Heart right ventricle (tissue), 16 donors: ENCODE results near the gene SPAG8. TPM values are rescaled to one million over a fixed set of nuclear protein-coding genes. Genes with fewer than 3 reads are reported as not detected.

Source experiments
- ATAC-seq, 8 donors: fragments of 200-7000 bp; cut with Tn5 transposase; one replicate each; pipeline ENCODE4 v1.9.1; 2020; ENCODE audit warnings: mild to moderate bottlenecking in 8 of 8, moderate library complexity in 8 of 8, moderate number of reproducible peaks in 1 of 8
- DNase-seq, 2 donors: peaks; one replicate each; pipeline ENCODE4 v3.0.0-alpha.2; 2020
- H3K27ac ChIP-seq, 10 donors: fragments of 200-600 bp; sonication (generic) in 2 of 10; one replicate each; pipeline versions ENCODE4 v1.5.0 to v1.8.0; 2020 to 2022; ENCODE audit warnings: mild to moderate bottlenecking in 3 of 10
- H3K27me3 ChIP-seq, 7 donors: fragments of 200-600 bp; one replicate each; pipeline ENCODE4 v1.8.0; 2021 to 2022; ENCODE audit warnings: mild to moderate bottlenecking in 2 of 7
- H3K36me3 ChIP-seq, 9 donors: fragments of 200-600 bp; sonication (generic) in 1 of 9; one replicate each; pipeline versions ENCODE4 v1.5.0 to v1.8.0; 2020 to 2022; ENCODE audit warnings: mild to moderate bottlenecking in 2 of 9
- H3K4me1 ChIP-seq, 9 donors: fragments of 200-600 bp; sonication (generic) in 1 of 9; one replicate each; pipeline versions ENCODE4 v1.5.0 to v1.8.0; 2020 to 2022; ENCODE audit warnings: mild to moderate bottlenecking in 4 of 9
- H3K4me3 ChIP-seq, 10 donors: fragments of 200-600 bp; sonication (generic) in 2 of 10; one replicate each; pipeline versions ENCODE4 v1.5.0 to v1.8.0; 2020 to 2022; ENCODE audit warnings: mild to moderate bottlenecking in 7 of 10, moderate library complexity in 2 of 10
- H3K9me3 ChIP-seq, 11 donors: fragments of 200-600 bp in 10 of 11; sonication (generic) in 2 of 11; one replicate each; pipeline versions ENCODE4 v1.5.0 to v1.8.0; 2013 to 2022; ENCODE audit warnings: mild to moderate bottlenecking in 2 of 11, control low read depth in 1 of 11, moderate library complexity in 1 of 11
- WGBS, 2 donors: extraction: QIAGEN DNeasy Blood & Tissue Kit; methylation state at CpG; one replicate each; pipeline ENCODE4 v1.1.7; 2013; ENCODE audit warnings: inconsistent platforms in 1 of 2; 5-methylcytosine and 5-hydroxymethylcytosine counted together
- intact Hi-C, 10 donors: fragments of 100-400 bp; cut with DNase I; formaldehyde crosslinking; loops; one replicate each; pipeline versions ENCODE4 v1.11.1 to v1.14.2; 2022
- polyA plus RNA-seq, 2 donors: library from polyadenylated mRNA; stranded (reverse); fragments of 200-250 nt; gene quantifications; one replicate each; pipeline ENCODE4 v1.2.3, GENCODE V29; 2013
- total RNA-seq, 10 donors: library from RNA; stranded (reverse); fragmentation: NEBNext Ultra II Directional in 3 of 10; extraction: Animal tissue kit (Norgen Biotek cat#: 25700) in 3 of 10; gene quantifications; one replicate each; pipeline versions ENCODE4 v1.2.1 to v1.2.4, GENCODE V29; 2021 to 2023
- TF ChIP-seq, protein P1 (sequence below), 9 donors: fragments of 200-600 bp; sonication (generic) in 2 of 9; IDR thresholded peaks; one replicate each; pipeline versions ENCODE4 v1.5.0 to v1.8.0; 2021 to 2022; ENCODE audit warnings: antibody characterized with exemption in 9 of 9, mild to moderate bottlenecking in 5 of 9, moderate library complexity in 1 of 9
- donor health status: Arrhythmogenic right ventricular cardiomyopathy.
- donor health status: ischemic (EF 13 %, LVEDD 7.1; RV severe dilation, severe dysfunction).
- donor health status: healthy with polysubstance abuse.
- donor health status: DM: no; HTN: yes; CAD: no.
- donor health status: DM: no; HTN: no; CAD: no.
- donor health status: ischemic (EF 25% LVEDD 6.9; RV normal size, moderate dysfunction).
- donor health status: ischemic (EF 25% LVEDD 5.7; RV mildly dilated, moderate dysfunction).
- donor health status: healthy.
- donor health status: DM: yes; HTN: yes; CAD: no.
- donor health status: Ischemic cardiomyopathy.
- donor health status: ischemic (EF 35%, LVEDD 5.7; RV mildly dilated, moderate dysfunction).
- donor health status: nonischemic (EF 11% LVEDD 7.7; RV severe dilation, severe dysfunction).
- donor health status: DM: yes; HTN: yes; CAD: no.
- donor health status: PGD.
- donor health status: ischemic (EF 29% LVEDD 5.4; RV normal size, mild dysfunction).
- donor health status: nonischemic (EF 23%, LVEDD 6.1; RV moderate dilation, normal function).

SPAG8 gene
- total and polyA plus RNA-seq, 12 donors: 0.84 to 6.0 (median 2.9) TPM

DNA sequence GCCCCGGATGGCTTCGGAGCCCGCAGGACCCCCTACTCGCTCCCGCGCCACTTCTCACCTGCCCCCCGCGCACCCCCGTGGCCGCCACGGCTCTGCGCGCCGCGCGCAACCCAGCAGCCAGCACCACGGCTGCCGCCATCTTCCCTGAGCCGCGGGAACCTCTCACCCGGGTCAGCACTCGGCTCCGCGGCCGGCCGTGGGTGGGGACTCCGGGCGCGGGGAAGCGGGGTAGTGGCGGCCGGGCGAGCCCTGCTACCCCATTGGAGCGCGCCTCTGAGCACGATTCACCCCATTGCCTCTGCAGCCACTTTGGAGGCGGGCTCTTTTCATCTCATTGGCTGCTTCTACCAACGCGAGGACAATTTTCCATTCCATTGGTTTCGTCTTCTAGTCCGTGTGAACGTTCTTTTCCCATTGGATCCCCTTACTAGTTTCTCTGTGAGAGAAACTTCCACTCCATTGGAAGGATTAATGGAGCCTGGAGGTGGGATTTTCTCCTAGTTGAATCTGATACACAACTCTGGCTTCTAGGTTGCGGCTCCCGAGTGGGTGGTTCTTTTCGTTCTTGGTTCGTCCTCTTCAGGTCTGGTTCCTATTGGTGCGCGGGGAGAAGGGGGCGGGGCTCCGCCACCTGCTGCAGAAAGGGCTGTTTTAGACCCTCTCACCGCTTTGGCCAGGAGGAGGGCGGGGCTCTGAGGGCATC, 2.9 kb upstream of the SPAG8 start, which contains the start of gene HINT2:
Gene HINT2 (minus strand): TSS at position 202 of the 703 bp plus-strand sequence. CDS start 63 bp downstream, at position 139.
- intact Hi-C loops: loop anchor here in 5 of 10 donors (1.0 to 10.0 kb wide), 6 partner anchors 24 to 160 kb away; partner anchors contain the start of genes CCDC107 (in 4 of the 5), RMRP (in 4 of the 5), SIT1 (in 2 of the 5) and CREB3 (in 1 of the 5)
- peak within 1 kb of the TSS; percentile 81 to 99 (median 94) for H3K4me3 ChIP-seq
- 0 to 1% methylated on average over 45 to 52 of the region's 52 CpGs for WGBS, 2 donors
- H3K9me3 ChIP-seq: no peaks in the 10 kb centered on the region
- TF ChIP-seq, protein P1, sequence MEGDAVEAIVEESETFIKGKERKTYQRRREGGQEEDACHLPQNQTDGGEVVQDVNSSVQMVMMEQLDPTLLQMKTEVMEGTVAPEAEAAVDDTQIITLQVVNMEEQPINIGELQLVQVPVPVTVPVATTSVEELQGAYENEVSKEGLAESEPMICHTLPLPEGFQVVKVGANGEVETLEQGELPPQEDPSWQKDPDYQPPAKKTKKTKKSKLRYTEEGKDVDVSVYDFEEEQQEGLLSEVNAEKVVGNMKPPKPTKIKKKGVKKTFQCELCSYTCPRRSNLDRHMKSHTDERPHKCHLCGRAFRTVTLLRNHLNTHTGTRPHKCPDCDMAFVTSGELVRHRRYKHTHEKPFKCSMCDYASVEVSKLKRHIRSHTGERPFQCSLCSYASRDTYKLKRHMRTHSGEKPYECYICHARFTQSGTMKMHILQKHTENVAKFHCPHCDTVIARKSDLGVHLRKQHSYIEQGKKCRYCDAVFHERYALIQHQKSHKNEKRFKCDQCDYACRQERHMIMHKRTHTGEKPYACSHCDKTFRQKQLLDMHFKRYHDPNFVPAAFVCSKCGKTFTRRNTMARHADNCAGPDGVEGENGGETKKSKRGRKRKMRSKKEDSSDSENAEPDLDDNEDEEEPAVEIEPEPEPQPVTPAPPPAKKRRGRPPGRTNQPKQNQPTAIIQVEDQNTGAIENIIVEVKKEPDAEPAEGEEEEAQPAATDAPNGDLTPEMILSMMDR (IDR thresholded peaks at IDR 0.05): no peak
- ATAC-seq (peak; percentile 92 to 96 (median 95)), DNase-seq (peak; percentile 94 to 97)
- H3K27me3 ChIP-seq: no peaks in the 10 kb centered on the region
- peaks cover 0 to 43% (median 35%) of the 10 kb centered on the region in 9 donors for H3K4me1 ChIP-seq
- H3K27ac ChIP-seq: peak within 1 kb of the TSS; percentile 97 to 100 (median 99)
- H3K36me3 ChIP-seq: peaks cover 0 to 4% (median 0%) of the 10 kb centered on the region in 9 donors

DNA sequence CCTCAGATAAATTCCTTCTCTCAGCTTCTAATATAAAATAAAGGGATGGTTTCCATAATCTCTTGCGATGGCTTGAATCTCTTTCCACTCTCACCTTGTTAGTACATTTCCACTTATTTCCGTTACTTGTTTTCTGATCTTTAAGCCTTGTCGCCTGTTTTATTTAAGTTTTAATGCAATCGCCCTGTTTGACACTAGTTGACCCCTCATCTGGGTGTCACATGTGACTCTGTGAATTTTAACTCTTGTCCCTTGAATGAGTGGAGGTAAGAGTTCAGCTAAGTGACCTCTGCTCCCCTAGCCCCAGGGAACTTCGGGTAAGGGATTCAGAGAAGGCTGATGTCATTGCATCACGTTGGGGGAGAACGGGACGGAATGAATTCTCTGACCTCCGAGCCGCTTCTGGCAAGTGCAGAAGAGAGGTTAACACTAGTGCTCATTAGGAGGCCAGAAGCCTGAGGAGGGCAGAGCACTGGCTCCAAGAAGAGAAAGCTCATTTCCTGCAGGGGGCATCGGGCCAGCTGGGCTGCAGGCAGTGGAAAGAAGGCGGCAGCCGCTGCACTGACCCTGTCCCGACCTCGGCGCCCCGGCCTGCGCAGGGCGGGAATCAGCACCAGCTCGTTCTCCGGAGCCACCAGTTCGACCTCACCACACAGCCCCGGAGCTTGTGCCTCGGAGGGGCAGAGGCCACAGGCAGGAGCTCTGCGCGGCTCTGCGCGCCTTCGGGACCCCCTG, 2.2 kb upstream of the SPAG8 start:
- peak; percentile 12 to 69 (median 42) for ATAC-seq
- 8 to 9% methylated on average over 29 of the region's 29 CpGs for WGBS, 2 donors
- Histone ChIP-seq H3K4me1 (peaks cover 0 to 43% (median 35%) of the 10 kb centered on the region in 9 donors), H3K27ac (peak overlapping the region; percentile 97 to 100 (median 99)), H3K4me3 (peak overlapping the region; percentile 81 to 99 (median 94)), H3K27me3 (no peaks in the 10 kb centered on the region), H3K36me3 (peaks cover 0 to 11% (median 1%) of the 10 kb centered on the region in 9 donors), H3K9me3 (no peaks in the 10 kb centered on the region)
- DNase-seq: peak; percentile 70 to 76
- intact Hi-C loops: loop anchor here in 5 of 10 donors (1.0 to 10.0 kb wide), 5 partner anchors 23 to 159 kb away; partner anchors contain the start of genes CCDC107 (in 3 of the 5), RMRP (in 3 of the 5), SIT1 (in 2 of the 5) and CREB3 (in 1 of the 5)
- TF ChIP-seq, protein P1 (IDR thresholded peaks at IDR 0.05): peak in 7 of 9 donors; percentile 23 to 50 (median 39)

DNA sequence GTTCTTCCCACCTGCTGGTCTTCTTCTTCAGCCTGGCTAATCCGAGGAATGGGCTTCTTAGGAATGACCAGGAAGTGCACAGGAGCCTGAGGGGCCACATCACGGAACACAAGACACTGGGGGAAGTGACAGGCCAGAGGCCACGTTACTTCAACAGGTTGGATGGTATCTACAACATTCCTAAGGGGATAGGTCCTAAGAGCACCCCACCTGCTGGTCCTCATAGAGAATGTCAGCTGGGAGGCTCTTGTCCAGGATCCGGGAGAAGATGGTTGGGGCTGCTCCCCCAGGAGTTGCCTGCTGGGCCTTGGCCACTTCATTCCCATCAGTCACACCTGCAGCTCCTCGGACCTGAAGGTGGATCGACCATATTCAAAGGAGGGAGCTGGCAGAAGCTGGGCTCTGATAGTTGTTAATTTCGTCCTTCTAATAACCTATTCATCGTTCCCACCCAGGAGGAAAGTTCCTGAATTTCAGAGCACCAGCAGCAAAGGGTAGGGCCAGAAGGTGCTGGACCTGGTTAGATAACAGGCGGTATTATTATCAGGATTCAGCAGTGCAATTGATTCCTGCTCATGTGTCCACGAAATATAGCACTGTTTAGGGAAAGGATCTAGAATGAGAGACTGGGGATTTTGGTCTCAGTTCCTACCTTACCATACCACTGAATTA, 1.5 kb upstream of the SPAG8 start:
- intact Hi-C loops: loop anchor here in 5 of 10 donors (1.0 to 10.0 kb wide), 6 partner anchors 22 to 159 kb away; partner anchors contain the start of genes CCDC107 (in 3 of the 5), RMRP (in 3 of the 5), NPR2 (in 2 of the 5) and SIT1 (in 2 of the 5)
- WGBS, 2 donors: 70 to 73% methylated on average over 10 of the region's 10 CpGs
- Histone ChIP-seq H3K4me1 (peaks cover 0 to 43% (median 35%) of the 10 kb centered on the region in 9 donors), H3K4me3 (peak overlapping the region in 6 of 10 donors; percentile 81 to 99 (median 97)), H3K9me3 (no peaks in the 10 kb centered on the region), H3K27ac (peak overlapping the region in 9 of 10 donors; percentile 97 to 100 (median 99)), H3K36me3 (peaks cover 0 to 18% (median 8%) of the 10 kb centered on the region in 9 donors), H3K27me3 (no peaks in the 10 kb centered on the region)
- no peak for ATAC-seq
- TF ChIP-seq, protein P1 (IDR thresholded peaks at IDR 0.05): peak in 5 of 9 donors; percentile 13 to 41 (median 19)
- no peak for DNase-seq
